NOMO-1 treated with dmso at 0.1 percent for 144 hours (cell line): Measurements from ENCODE around the gene GTF2I.
"Not testable (repeated sequence)": the region's sequence is repeated elsewhere in the genome, so short reads cannot be mapped to it uniquely, and the experiment has no call there.

Source experiments
- DNase-seq: peaks from one replicate; lab custom pipeline; 2025; ENCODE audit not compliant: unreplicated experiment; lab: John Stamatoyannopoulos, UW

GTF2I gene

DNA sequence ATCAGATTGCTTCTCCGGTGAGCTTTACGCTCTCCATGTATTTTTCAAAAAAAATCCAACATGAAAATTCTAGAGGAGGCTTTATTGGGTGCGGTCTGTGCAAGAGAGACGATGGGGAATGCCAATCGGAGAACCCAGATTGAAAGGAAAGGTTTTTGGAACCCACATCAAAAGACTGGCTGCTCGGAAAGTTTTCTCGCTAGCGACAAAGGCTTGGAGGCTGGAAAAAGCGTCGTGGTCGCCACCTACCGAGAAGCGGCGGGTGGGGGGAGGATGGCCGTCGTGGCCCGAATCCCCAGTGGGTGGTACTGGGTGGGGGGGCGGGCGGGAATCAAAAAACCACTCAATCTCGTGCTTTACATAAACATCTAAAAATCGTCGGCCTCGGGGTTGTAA is 1.1 kb upstream of the GTF2I start:
- peak; percentile 59 for DNase-seq

DNA sequence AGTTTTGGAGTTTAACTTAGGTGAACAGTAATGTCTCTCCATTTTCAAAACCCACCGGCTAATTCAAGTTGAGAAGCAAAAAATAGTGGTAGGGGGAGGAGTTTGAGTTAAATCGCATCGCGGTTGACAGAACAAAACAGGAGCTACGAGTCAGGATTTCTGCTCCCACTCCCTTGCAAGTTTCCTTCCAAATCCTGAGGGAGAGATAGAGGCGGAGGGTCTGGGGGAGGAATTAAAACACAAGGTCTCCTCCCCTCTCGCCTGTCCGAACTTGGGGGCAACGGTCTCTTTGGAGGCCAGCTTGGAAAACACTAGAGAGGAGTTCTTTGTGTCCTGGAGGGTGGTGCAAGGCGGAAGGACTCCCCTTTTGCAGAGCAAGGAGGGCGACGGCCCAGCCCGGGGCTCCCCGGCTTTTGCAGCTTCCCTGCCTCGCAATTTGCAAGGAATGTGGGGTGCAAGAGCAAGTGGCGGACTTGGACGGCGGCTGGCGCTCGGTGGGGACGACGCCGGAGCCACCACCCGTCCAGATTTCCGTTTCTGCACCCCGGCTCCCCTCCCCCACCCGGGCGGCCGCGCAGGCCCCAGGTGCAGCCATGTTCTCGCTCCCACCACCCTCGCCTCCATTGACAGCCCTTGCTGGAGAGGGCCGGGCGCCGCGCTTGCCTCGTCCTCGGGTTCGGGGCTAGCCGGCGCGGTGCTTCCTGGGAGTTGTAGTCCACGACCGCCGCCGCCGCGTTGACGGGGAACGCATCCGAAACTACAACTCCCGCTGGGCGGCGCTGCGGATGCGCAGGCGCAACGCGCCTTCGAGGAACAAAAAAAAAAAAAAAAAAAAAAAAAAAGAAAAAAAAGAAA is 454 bp upstream of the GTF2I start:
- DNase-seq, result peak; percentile 100

DNA sequence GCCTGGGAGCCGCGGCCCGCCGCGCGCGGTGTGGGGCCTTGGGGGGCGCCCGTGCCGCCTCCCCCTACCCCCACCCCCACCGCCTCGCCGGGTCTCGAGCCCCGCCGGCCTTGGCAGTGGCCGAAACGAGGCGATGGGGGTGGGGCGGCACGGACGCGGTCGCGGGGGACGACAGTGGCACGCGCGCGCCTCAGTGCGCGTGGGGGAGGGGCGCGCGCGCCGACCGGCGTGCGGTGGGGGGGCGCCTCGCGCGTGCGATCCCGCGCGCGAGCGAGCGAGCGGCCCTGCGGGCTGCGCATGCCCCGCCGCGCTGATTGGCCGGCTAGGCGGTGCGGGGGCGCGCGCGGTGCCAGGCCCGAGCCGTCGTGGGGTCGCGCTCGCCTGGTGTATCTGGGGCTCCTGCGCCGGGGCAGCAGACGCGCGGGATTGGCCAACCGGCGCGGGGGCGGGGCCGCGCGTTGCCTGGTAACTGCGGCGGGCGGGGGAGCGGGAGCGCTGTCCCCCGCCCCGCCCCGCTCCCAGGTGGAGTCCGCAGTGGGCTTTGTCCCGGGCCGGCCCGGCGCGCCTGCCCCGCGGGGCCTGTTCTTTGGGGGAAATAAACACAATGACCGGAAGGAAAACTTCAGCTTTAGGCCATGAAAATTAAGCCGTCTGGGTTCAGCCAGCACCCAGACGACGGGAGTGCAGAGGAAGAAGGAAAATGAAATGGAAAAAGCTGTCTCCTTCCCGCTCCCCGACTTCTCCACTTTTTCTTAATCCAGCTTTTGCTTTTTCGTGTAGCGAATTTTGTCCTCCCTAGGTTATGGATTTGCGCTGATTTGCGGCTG is 873 bp downstream of the GTF2I start:
- DNase-seq, result peak; percentile 99

DNA sequence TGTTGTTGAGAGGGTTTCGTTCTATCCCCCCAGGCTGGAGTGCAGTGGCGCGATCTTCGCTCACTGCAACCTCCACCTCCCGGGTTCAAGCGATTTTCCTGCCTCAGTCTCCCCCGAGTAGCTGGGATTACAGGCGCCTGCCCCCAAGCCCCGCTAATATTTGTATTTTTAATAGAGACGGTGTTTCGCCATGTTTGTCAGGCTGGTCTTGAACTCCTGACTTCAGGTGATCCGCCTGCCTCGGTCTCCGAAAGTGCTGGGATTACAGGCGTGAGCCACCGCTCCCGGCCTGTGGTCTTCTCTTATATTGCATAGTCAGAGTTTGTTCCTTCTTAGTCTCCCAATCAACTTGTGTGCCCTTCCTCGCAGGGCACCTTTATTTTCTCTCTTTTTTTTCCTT is 2.7 kb downstream of the GTF2I start:
- DNase-seq, result not testable (repeated sequence)

DNA sequence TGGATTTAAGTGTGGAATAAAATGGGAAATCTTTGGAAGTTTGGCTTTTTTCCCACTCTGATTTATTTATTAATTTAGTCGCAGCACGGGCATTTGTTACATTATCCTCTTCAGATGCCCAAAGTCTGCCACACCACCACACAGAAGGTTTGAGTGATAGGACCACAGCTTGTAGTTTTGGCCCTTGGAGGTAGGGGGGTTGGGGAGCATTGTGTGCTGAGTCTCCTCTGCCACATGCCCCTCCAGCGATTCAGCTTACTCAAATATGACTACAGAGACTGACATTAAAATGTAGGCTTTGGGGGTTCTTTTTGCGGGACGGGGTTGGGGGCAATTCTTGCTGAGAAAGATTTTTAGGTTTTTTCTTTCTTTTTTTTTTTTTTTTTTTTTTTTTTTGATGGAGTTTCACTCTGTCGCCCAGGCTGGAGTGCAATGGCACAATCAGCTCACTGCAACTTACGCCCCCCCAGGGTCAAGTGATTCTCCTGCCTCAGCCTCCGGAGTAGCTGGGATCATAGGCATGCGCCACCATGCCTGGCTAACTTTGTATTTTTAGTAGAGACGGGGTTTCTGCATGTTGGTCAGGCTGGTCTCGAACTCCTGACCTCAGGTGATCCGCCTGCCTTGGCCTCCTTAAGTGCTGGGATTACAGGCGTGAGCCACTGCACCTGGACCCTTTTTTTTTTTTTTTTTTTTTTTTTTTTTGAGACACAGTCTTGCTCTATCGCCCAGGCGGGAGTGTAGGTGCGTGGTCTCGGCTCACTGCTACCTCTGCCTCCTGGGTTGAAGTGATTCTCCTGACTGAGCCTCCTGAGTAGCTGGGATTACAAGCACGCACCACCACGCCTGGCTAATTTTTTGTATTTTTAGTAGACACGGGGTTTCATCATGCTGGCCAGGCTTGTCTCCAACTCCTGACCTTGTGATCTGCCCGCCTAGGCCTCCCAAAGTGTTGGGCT is 4.6 kb downstream of the GTF2I start:
- not testable (repeated sequence) for DNase-seq

DNA sequence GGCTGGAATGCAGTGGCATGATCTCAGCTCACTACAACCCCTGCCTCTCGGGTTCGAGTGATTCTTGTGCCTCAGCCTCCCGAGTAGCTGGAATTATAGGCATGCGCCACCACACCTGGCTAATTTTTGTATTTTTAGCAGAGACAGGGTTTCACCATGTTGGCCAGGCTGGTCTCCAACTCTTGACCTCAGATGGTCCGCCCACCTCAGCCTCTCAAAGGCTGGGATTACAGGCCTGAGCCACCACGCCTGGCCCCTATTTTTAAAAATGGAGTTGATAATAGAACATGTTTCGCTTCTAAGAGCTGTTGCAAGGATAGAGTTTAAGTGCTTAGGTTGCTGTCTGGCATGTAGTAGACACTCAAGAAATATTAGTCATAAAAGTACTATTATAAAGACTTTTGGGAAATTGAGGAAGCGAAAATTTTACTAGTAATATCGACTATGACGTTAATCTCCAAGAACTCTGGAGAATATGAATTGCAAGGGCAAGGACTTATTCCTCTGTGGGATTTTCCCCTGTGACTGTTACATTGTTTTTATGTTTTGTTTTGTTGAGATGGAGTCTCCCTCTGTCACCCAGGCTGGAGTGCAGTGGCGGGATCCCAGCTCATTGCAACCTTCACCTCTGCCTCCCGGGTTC is 7.9 kb downstream of the GTF2I start:
- no peak for DNase-seq

DNA sequence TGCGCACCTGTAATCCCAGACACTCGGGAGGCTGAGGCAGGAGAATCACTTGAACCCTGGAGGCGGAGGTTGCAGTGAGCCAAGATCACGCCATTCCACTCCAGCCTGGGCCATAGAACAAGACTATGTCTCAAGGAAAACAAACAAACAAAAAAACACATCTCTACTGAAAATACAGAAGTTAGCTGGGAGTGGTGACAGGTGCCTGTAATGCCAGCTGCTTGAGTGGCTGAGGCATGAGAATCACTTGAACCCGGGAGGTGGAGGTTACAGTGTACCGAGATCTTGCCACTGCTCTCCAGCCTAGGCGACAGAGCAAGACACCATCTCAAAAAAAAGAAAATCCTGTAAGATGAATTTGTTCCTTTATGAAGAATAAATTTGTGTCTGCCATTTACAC is 9.5 kb downstream of the GTF2I start:
- DNase-seq, result not testable (repeated sequence)

DNA sequence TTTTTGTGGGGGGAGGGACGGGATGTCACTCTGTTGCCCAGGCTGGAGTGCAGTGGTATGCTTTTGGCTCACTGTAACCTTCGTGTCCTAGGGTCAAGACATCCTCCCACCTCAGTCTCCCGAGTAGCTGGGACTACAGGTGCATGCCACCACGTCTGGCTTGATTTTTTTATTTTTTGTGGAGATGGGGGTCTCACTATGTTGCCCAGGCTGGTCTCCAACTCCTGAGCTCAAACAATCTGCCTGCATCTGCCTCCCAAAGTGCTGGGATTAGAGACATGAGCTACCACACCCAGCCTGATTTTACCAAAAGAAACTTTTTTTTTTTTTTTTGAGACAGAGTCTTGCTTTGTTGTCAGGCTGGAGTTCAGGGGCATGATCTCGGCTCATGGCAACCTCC is 10.0 kb downstream of the GTF2I start:
- not testable (repeated sequence) for DNase-seq

DNA sequence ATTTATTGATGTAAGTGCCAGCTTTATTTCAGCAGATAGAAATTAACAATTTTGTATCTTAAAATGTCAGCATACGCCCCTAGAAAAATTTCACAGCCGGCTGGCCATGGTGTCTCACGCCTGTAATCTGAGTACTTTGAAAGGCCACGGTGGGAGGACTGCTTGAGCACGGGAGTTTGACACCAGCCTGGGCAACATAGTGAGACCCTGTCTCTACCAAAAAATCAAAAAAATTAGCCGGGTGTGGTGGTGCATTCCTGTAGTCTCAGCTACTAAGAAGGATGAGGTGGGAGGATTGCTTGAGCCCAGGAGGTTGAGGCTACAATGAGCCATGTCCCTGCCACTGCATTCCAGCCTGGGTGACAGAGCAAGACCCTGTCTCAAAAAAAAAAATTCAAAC is 14.1 kb downstream of the GTF2I start:
- no peak for DNase-seq

DNA sequence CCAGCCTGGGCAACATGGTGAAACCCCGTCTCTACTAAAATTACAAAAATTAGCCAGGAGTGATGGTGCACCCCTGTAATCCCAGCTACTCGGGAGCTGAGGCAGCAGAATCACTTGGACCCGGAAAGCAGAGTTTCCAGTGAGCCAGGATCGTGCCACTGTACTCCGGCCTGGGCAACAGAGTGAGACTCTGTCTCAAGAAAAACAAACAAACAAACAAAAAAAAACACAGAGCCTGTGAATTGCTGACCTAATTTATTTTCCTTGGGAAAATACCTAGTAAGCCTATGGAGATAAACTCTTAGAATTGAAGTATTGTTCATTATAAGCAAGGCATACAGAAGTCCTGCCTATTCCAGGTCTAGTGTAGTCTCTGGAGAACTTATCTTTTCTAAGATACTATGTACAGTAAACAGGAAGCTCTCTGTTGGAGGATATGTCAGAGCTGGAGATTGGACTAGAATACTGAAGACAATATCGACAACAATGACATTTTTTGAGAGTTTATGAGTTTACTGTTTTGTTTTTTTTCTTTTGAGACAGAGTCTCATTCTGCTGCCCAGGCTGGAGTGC is 14.9 kb downstream of the GTF2I start:
- DNase-seq, result no peak

DNA sequence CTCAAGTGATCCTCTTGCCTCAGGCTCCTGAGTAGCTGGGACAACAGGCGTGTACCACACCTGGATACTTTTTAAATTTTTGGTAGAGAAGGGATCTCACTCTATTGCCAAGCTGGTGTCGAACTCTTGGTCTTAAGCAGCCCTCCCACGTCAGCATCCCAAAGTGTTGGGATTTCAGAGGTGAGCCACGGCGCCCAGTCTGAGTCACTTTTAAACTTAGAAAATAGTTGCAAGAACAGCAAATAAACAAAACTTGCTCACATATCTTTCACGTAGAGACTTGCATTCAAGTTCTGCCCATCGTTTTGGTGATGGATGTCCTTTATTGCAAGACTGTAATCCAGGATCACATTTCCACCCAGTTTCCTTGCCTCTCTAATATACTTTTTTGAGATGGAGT is 16.6 kb downstream of the GTF2I start:
- no peak for DNase-seq

DNA sequence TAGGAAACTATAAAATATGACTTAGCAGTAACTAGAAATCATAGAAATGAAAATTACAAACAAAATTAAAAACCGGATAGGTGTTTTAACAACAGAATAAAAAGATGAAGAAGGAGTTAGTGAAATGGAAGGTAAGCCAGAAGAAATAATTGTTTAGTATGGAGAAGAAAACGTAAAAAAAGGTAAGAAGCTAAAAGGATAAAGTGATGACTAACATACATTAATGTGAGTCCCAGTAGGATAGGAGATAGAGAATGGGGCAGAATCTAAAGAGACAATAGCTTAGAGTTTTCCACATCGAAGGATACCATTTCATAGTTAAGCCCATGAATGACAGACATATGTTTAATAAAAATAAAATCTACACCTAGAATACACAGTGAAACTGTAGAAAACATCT is 25.3 kb downstream of the GTF2I start:
- no peak for DNase-seq

DNA sequence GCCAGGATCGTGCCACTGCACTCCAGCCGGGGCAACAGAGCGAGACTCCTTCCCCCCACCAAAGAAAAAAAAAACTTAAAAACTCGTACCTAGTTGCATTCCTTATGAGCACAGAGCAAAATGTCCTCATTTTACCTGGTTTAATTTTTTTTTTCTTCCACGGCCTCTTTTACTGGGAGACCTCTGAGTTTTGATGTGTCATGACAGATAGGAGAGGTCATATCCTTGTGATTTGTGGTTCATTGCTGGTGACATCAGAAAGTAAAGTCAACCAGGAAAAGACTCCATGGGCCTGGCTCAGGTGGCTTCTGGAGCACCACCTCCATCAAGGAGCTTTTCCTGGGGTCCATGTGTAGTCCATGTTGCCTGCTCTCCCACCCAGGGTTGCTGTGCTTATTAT is 26.3 kb downstream of the GTF2I start:
- no peak for DNase-seq

DNA sequence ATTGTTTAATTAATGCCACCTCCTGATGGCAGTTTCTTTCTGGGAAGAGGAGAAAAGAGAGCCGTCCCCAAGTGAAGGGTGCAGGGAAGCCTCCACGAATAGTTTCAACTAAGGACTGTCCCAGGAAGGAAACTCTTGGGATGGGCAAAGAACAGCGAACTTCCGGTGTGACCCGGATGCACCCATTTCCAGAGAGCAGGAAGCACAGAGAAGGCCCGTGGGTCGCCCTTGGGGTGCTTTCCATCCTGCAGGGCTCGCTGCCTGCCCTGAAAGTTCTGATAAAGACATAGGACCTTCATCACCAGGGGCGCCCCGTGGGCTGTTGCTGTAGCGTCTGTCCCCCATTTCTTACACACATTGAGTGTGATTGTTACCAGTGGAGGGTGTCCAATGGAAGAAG is 27.0 kb downstream of the GTF2I start:
- DNase-seq, result no peak

DNA sequence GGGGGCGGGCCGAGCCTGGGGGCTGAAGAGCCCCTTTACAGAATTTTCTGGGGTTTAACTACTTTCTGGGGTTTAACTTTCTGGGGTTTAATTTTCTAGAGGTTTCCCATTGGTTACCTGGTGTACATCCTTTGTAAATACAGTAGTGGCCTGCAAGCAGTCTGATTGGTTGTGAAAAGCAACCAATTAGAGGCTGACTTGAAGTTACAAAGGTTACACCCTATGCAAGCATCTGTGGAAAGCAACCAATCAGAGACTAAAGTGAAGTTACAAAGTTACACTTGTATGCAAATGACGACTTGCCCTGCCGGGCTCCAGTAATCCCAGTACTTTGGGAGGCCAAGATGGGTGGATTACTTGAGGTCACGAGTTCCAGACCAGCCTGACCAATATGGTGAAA is 27.4 kb downstream of the GTF2I start:
- DNase-seq, result no peak

DNA sequence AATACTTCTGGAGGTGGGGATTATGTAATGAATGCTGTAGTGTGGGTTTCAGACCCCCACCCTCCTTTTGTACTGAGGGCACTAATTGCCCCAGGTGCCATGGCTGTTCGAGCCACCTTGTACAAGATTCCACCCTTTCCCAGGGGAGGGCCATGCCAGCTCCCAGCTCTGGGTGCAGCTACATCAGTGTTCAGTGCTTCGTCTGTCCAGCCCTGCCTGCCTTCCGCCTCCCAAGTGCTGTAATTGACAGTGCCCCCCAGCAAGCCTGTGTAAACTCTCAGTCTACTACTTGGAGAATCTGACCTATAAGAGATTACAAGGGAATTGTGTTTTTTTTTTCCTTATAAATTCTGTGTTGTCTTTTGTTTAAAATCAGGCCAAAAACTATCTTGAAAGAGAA is 33.0 kb downstream of the GTF2I start:
- no peak for DNase-seq

DNA sequence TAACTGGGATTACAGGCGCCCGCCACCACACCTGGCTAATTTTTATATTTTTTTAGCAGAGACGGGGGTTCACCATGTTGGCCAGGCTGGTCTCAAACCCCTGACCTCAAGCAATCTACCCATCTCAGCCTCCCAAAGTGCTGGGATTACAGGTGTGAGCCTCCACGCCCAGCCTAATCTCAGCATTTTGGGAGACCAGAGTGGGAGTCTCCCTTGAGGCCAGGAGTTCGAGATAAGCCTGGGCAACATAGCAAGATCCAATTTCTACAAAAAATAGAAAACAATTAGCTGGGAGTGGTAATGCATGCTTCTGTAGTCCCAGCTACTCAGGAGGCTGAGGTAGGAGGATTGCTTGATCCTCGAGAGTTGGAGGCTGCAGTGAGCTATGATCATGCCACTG is 46.9 kb downstream of the GTF2I start:
- not testable (repeated sequence) for DNase-seq

DNA sequence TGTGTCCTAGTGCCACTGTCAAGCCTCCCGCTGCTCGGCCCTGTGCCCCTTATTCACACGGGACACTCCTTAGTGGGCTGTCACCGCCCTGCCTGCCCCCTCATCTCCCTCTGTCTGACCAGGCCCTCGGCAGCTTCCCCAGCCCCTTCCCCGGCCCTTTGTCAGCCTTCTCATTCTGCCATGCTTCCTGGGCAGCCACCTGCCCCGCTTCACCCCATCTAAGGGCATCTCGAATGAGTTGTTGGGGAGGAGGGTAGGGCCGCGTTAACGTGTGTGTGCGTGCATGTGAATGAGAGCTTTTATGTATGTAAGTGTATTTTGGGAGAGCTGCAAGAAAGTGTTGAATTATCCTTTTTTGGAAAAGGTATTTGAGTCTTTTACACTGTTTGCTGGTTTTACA is 49.7 kb downstream of the GTF2I start:
- no peak for DNase-seq

DNA sequence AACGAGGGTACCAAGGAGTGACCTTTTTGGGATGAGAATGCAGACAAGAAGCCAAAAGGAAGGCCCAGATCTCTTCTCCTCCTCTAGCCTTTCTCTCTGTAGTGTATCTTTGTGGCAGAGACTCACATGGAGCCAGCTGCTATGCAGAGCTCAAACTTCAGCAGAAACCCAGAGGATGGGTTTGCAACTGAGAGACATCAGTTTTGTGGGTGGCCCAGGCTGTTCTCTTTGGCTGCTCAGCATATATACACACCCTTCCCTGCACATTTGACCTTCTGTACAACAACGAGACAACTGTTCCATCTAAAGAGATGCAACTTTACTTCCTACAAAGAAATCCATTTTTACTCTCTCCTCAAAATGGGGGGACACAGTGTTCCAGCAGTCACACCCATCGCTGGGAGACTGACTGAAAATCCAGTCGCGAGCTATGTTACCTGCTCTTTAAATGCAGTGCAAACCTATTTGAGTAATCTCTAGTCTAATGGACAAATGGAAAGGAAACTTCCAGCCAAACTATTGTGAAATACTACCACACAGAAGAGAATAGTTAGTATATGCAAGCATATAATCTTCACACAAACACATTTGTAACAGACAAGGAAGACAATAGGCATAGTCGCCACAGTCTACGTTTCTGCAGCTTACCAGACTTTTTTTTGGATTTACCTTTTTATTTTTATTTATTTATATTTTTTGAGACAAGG is 51.2 kb downstream of the GTF2I start:
- DNase-seq, result no peak
